GM19455 (cell line): ENCODE measurements around the gene KLHL29.

ENCODE experiments used
- ATAC-seq: cut with Tn5 transposase; IDR thresholded peaks from one replicate; pipeline ENCODE4 v1.9.1; 2021; ENCODE audit not compliant: unreplicated experiment

Gene KLHL29

DNA sequence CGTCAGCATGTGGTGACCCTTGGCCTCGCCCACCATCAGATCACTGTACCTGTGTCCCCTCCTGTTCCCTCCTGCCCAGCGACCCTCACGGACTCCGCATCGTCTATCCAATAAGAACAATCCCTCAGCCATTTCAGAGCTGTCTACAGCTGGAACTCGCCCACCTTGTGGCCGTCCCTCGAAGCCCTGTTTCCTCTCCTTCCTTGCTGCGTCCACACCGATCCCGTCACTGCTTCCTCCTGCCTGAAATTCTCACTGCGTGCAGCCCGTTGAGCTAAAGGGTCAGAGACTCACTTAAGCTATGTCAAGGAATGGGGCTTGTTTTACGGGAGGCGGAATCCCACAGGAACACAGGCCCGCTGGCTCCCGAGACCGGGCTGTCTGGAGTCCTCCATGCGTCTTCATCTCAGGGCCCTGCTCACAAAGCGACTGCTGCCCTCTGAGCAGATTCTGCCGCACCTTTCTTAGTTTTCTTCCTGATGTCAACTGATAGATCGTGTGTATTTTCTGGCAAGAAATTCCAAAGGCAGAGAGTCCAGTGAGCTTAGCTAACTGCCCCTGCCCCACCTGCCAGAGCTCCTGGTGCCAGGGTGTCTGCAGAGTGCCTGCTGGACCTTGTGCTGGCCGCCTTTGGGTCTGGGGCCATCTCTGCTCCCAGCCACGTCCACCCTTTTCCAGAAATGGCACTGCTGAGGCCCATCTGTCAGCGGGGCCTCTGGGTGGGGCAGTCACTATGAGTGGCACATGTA is 35.3 kb downstream of the KLHL29 start:
- ATAC-seq = no peak

- ATAC-seq = no peak
Observed at GRCh38 chr2:23420840-23421476, 36.0 kb downstream of the KLHL29 start.

- ATAC-seq = no peak
Observed at GRCh38 chr2:23422089-23423061, 37.4 kb downstream of the KLHL29 start.

- no peak for ATAC-seq
Observed at GRCh38 chr2:23423062-23423872, 38.3 kb downstream of the KLHL29 start.

DNA sequence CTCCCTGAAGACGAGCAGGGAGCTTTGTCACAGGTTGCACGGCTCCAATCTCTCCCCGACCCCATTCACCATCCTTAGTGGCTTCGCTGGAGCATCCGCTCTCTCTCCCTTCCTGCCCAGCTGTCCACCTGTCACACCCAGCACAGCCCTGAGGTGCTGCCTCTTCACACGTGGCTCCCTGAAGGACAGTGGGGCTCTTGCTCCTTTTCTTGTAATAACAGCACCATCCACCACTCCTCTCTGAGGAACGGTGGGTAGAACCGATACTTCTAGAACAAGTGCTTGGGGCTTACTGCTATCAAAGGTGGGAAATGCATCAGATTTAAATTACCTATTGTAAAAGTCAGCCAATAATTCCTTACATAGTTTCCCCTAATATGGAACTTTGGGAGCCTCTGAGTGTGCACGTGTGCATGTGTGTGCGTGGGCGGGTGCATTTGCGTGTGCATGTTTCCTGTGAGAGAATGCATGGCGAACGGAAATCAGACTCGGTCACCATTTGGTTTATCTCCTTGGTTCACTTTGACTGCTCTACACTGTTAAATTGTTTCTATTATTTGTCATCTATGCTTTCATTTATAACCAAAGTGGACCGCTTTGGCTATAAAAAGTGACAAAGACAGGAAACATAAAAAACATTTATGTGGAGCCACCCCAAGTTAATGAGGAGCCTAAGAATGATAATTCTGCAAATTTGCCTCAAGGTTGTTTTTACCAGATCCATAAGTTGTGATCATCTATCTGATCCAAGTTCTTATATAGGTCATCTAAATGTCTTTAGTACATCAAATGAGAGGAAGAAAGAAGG is 39.1 kb downstream of the KLHL29 start:
- ATAC-seq = no peak

GRCh38 chr2:23425338-23425871 is 40.4 kb downstream of the KLHL29 start:
- ATAC-seq = no peak

- ATAC-seq = no peak
Observed at GRCh38 chr2:23425885-23426262, 40.9 kb downstream of the KLHL29 start.

DNA sequence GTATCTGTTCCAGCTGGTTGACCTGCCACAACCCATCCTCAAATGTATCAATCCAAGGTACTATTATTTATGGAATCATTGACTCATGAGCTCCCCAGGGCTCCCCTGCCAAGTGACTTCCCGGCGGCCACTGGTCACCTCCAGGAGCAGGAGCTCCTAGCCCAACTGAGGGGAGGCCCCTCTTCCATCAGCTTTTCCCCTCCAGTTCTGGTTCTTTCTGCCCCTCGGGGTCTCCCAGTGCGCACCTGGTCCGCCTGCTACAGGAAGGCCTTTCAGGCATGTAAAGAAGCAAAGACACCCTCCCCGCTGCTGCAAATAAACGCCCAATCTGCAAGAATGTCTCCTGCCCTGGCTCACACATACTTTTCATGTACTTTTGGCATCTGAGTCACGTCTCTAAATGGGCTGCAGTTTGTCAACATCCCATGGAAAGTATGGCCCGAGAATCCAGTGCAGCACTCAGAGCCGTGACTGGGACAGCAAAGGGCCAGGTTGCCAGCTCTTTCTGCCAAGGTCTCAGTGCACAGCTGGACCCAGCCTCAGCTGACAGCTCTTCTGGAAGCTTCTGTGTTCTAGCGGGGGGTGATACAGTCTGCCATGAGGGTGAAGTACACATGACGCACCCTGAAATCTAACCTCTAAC is 41.4 kb downstream of the KLHL29 start:
- no peak for ATAC-seq

GRCh38 chr2:23427350-23427749 is 42.4 kb downstream of the KLHL29 start:
- no peak for ATAC-seq

DNA sequence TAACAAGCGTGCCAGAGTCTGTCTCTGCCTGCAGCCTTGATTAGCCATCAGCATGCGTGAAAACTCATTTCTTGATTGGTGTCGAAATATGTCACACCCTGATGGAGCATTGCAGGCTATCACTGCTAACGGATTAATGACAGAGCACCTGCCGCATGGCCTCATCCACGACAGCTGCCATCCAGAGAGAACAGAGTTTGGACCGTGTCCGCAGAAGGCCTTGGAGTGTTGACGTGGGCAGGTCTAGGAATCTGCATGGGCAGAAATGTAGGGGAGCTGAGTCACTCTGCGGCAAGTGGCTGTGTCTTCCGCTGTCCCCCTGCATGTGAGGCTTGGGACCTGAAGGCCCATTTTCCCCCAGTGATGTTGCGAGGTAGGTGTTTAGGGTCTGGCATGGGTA is 43.0 kb downstream of the KLHL29 start:
- ATAC-seq = no peak

GRCh38 chr2:23429036-23429435 is 44.1 kb downstream of the KLHL29 start:
- ATAC-seq = no peak

GRCh38 chr2:23430263-23430662 is 45.3 kb downstream of the KLHL29 start:
- no peak for ATAC-seq

- no peak for ATAC-seq
Observed at GRCh38 chr2:23432531-23432930, 47.6 kb downstream of the KLHL29 start.

DNA sequence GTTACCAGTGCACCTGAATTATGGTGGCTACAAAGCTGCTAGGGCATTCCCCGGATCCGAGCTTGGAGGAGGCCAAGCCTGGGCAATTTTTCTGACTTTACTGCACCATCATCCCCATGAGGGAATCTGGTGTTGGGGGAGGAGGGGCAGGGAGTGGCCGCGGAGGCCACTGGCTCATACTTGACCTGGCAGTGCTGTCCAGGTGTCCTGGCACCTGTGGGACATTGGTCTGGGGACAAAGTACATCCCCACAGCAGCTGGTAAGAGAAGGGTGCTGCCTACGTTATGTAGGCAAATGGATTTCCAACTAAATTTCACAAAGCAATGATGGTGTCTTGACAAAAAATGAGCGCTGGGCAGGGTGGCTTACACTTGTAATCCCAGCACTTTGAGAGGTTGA is 48.3 kb downstream of the KLHL29 start:
- ATAC-seq = no peak

DNA sequence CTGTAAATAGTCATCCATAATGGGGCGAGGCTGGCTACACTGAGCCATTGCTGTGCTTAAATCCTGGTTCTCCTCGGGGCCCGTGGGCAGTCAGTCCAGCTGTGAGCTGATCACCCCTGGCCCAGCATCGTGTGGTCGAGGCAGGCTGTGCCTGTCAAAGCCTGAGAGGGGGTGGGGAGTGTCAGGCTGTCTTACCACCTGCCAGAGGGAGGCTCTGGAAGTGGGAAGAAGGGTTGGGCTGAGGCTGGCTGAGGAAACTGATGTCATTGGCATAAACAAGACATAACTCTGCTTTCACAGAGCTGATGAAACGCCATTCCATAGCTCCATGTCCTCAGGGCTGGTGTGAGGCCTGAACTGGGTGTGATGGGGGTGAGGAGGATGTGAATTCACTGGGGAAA is 49.7 kb downstream of the KLHL29 start:
- no peak for ATAC-seq

GRCh38 chr2:23435250-23436035 is 50.5 kb downstream of the KLHL29 start:
- no peak for ATAC-seq

DNA sequence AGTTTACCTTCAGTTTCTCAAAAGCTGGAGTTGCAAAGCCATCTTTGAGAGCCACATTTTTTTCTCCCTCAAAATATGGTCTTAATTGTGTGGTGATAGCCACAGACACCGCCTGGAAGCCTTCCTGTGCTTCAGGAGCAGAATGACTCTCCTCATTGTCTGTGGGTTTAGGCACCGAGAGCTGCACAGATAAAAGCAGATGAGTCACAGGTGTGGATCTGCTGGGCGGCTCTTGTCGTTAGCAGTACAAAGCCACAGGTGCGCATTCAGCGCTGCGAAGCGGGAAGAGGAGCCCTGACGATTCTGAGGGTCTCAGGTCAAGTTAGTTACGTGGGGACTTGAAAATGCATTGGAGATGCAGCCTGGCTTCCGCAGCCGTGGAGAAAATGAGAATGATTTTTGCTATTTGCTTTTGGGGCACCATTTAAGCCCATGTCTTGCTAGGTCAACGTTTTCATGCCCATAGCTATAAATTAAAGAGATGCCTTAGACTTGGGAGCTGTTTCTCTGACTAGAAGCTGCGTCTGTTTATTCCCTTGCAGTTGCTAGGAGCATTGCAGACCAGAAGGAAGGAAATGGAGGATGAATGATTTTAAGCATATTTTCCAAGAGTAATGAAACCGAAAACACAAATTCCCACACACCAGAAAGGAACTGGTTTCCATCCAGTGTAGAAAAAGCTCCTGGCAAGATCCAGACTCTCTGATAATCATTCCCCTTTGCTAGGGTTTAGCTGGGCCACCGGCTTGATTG is 51.5 kb downstream of the KLHL29 start:
- no peak for ATAC-seq

DNA sequence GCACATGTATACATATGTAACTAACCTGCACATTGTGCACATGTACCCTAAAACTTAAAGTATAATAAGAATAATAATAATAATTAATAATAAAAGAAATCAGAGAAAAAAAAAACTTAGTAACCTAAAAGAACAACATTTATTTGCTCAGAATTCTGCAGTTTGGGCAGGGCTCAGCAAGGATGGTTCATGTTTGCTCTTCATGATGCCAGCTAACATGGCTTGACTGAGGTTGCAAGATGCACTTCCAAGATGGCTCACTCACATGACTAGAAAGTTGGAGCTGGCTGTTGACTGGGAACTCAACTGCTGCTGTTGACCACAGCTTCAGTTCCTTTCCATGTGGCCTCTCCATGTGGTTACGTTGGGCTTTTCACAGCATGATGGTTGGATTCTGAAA is 56.4 kb downstream of the KLHL29 start:
- ATAC-seq = no peak
